Trophoblast cell (in vitro differentiated cells and primary cell): ENCODE data around the gene NHSL2.

Experiments used
- DNase-seq, 2 donors: peaks; one replicate each; pipeline ENCODE4 v3.0.0-alpha.2; 2016
- H2AFZ ChIP-seq: 2 replicates; pipeline ENCODE4 v1.6.1; 2013; ENCODE audit warnings: low read length, moderate library complexity, mild to moderate bottlenecking; ENCODE audit not compliant: insufficient read depth, poor library complexity
- H2AK5ac ChIP-seq: 2 replicates; pipeline ENCODE4 v1.6.1; 2013; ENCODE audit warnings: mild to moderate bottlenecking, low read length
- H2BK120ac ChIP-seq: 2 replicates; pipeline ENCODE4 v1.6.1; 2013; ENCODE audit warnings: low read length, mild to moderate bottlenecking, moderate library complexity; ENCODE audit not compliant: insufficient read depth, poor library complexity
- H2BK12ac ChIP-seq: 2 replicates; pipeline ENCODE4 v1.6.1; 2013; ENCODE audit warnings: mild to moderate bottlenecking, low read length, moderate library complexity
- H2BK5ac ChIP-seq: 2 replicates; pipeline ENCODE4 v1.6.1; 2013; ENCODE audit warnings: low read length, low read depth, moderate library complexity, mild to moderate bottlenecking; ENCODE audit not compliant: poor library complexity
- H3K14ac ChIP-seq: 2 replicates; pipeline ENCODE4 v1.6.1; 2013; ENCODE audit warnings: mild to moderate bottlenecking, low read length
- H3K18ac ChIP-seq: 2 replicates; pipeline ENCODE4 v1.6.1; 2013; ENCODE audit warnings: mild to moderate bottlenecking, low read length
- H3K23ac ChIP-seq: 2 replicates; pipeline ENCODE4 v1.6.1; 2013; ENCODE audit warnings: low read length
- H3K27ac ChIP-seq: 2 replicates; pipeline ENCODE4 v1.5.1; 2013; ENCODE audit warnings: low read depth, mild to moderate bottlenecking, inconsistent platforms, low read length, moderate library complexity
- H3K27me3 ChIP-seq: 2 replicates; pipeline ENCODE4 v1.6.1; 2013; ENCODE audit warnings: inconsistent platforms, mild to moderate bottlenecking, low read length, moderate library complexity; ENCODE audit not compliant: insufficient read depth
- H3K36me3 ChIP-seq, 2 experiments: 1 replicate in 1 of 2; 2 replicates in 1 of 2; pipeline ENCODE4 v1.6.1; 2013; ENCODE audit warnings: low read length in 2 of 2, mild to moderate bottlenecking in 2 of 2, moderate library complexity in 1 of 2; ENCODE audit not compliant: insufficient read depth in 2 of 2, control insufficient read depth in 1 of 2
- H3K4ac ChIP-seq: 2 replicates; pipeline ENCODE4 v1.6.1; 2013; ENCODE audit warnings: low read depth, mild to moderate bottlenecking, low read length, moderate library complexity
- H3K4me1 ChIP-seq, 2 experiments: 1 replicate in 1 of 2; 2 replicates in 1 of 2; pipeline ENCODE4 v1.6.1; 2013; ENCODE audit warnings: low read length in 2 of 2, mild to moderate bottlenecking in 2 of 2, moderate library complexity in 1 of 2; ENCODE audit not compliant: insufficient read depth in 2 of 2, control insufficient read depth in 1 of 2
- H3K4me2 ChIP-seq: 2 replicates; pipeline ENCODE4 v1.6.1; 2013; ENCODE audit warnings: inconsistent platforms, mild to moderate bottlenecking, low read length, moderate library complexity
- H3K4me3 ChIP-seq: 2 replicates; pipeline ENCODE4 v1.5.1; 2013; ENCODE audit warnings: mild to moderate bottlenecking, low read depth, low read length, inconsistent platforms
- H3K79me1 ChIP-seq: one replicate; pipeline ENCODE4 v1.6.1; 2013; ENCODE audit warnings: low read length
- H3K79me2 ChIP-seq: 2 replicates; pipeline ENCODE4 v1.6.1; 2013; ENCODE audit warnings: low read length, mild to moderate bottlenecking; ENCODE audit not compliant: control insufficient read depth, insufficient read depth, poor library complexity
- H3K9ac ChIP-seq: 2 replicates; pipeline ENCODE4 v1.6.1; 2013; ENCODE audit warnings: mild to moderate bottlenecking, low read length
- H3K9me3 ChIP-seq: 2 replicates; pipeline ENCODE4 v1.6.1; 2013; ENCODE audit warnings: low read depth, mild to moderate bottlenecking, control low read depth, inconsistent platforms, low read length; ENCODE audit not compliant: insufficient read depth
- H4K12ac ChIP-seq: 2 replicates; pipeline ENCODE4 v1.6.1; 2013; ENCODE audit warnings: low read depth, mild to moderate bottlenecking, low read length, moderate library complexity
- H4K8ac ChIP-seq: 2 replicates; pipeline ENCODE4 v1.6.1; 2013; ENCODE audit warnings: low read depth, mild to moderate bottlenecking, low read length, moderate library complexity
- H4K91ac ChIP-seq: one replicate; pipeline ENCODE4 v1.6.1; 2013; ENCODE audit warnings: low read depth, mild to moderate bottlenecking, low read length, moderate library complexity
- WGBS: extraction: QIAGEN DNeasy Blood & Tissue Kit; methylation state at CpG from one replicate; pipeline ENCODE4 v1.1.7; 2013; ENCODE audit warnings: missing lambda C conversion rate; ENCODE audit not compliant: insufficient read length, insufficient coverage; ENCODE audit errors: extremely low coverage; 5-methylcytosine and 5-hydroxymethylcytosine counted together

Gene NHSL2

DNA sequence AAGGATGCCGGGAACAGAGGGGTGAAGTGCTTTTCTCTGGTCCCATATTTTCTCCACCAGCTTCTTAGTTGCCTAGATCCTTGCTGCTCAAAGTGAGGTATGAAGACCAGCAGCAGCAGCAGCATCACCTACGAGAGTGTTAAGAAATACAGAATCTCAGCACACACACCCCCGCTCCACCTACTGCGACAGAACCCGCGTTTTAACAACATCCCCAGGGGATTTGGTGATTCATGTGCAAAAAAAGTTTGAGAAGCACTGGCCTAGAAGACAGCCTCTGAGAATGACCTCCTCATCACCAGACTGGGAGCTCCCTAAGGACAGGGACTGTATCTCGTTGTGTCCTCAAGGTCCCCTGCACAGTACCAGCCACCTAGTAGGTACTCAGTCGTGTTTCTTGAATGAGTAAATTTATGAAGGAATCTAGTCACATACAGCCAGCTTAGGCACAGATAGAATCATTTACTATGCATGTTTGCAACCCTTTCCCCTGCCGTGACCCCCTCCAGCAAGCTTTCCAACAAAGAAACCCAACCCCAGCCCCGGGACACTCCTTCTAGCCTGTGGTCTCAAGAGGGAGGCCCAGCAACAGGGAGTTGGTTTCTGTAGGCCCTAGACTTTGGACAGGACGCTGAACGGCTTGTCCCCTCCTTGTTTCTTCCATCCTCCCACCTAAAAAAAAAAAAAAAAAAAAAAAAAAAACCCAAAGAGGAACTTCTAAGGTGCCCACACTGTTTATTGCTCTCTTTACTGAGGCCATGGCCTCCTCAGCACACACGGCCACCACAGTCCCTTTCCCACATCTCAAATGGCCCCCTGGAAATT is 199.6 kb downstream of the NHSL2 start:
- DNase-seq, result no peak
- H2BK5ac ChIP-seq, result no peak overlapping the region
- no peaks in the 10 kb centered on the region for H3K36me3 ChIP-seq
- H3K4me2 ChIP-seq, result no peak overlapping the region
- H4K12ac ChIP-seq, result no peak overlapping the region
- H3K23ac ChIP-seq, result no peak overlapping the region
- H3K18ac ChIP-seq, result no peak overlapping the region
- H3K4me3 ChIP-seq, result no peak overlapping the region
- peaks cover 0 to 3% of the 10 kb centered on the region in 2 experiments for H3K4me1 ChIP-seq
- H2AFZ ChIP-seq, result no peak overlapping the region
- no peak overlapping the region for H2BK12ac ChIP-seq
- no peak overlapping the region for H3K27ac ChIP-seq
- no peak overlapping the region for H4K8ac ChIP-seq
- no peaks in the 10 kb centered on the region for H3K9me3 ChIP-seq
- no peaks in the 10 kb centered on the region for H3K27me3 ChIP-seq
- no peaks in the 10 kb centered on the region for H3K79me1 ChIP-seq
- no CpG with 5 or more reads among the region's 13 CpGs for WGBS
- no peaks in the 10 kb centered on the region for H3K79me2 ChIP-seq
- H2AK5ac ChIP-seq, result no peak overlapping the region
- H2BK120ac ChIP-seq, result no peak overlapping the region
- no peak overlapping the region for H3K4ac ChIP-seq
- no peak overlapping the region for H3K9ac ChIP-seq
- no peak overlapping the region for H4K91ac ChIP-seq
- H3K14ac ChIP-seq, result no peak overlapping the region

DNA sequence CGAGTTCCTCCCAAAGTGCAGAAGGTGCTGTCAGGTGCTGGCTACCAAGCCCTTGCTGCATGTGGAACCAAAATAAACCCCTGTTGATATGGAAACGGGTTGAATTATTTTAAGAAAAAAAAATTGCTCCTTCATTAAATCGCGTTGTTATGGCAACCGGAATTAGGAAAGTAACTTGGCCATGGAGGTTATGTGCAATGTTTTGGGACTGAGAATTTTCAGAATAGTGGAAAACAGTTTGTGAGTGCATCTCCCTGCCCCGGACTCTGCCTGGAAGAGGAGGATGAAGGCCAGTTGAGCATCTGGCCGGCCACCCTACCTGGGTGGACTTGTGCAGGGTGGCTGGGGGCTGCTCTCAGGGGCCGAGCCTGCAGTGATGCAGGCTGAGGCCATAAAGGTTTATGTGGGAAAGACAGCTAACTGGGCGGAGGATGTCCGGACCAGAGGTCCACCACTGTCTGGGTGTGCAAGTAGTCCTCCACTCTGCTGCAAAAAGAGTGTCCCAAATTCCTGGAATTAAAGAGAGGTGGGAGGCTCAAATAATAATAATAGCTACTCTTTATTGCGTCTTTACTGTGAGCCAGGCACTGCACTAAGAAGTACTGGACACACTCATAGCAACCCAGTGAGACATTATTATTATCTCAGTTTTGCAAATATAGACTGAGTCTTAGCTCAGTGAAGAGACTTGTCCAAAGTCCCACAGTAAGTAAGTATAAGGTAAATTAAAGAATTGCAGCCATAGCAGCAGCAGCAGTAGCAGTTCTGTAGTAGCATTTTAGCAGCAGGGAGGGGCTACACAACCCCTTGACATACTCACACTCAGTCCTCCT is 200.4 kb downstream of the NHSL2 start:
- Histone ChIP-seq H3K18ac (no peak overlapping the region), H3K79me1 (no peaks in the 10 kb centered on the region), H3K27ac (no peak overlapping the region), H2BK12ac (no peak overlapping the region), H4K12ac (no peak overlapping the region), H3K14ac (no peak overlapping the region), H2BK5ac (no peak overlapping the region), H3K36me3 (no peaks in the 10 kb centered on the region), H4K8ac (no peak overlapping the region), H3K23ac (no peak overlapping the region), H4K91ac (no peak overlapping the region), H3K4me1 (peaks cover 0 to 3% of the 10 kb centered on the region in 2 experiments), H3K9ac (no peak overlapping the region), H3K4me2 (no peak overlapping the region), H3K4ac (no peak overlapping the region), H3K79me2 (no peaks in the 10 kb centered on the region), H3K27me3 (no peaks in the 10 kb centered on the region), H2AFZ (no peak overlapping the region), H2AK5ac (no peak overlapping the region), H3K4me3 (no peak overlapping the region), H2BK120ac (no peak overlapping the region), H3K9me3 (no peaks in the 10 kb centered on the region)
- no CpG with 5 or more reads among the region's 11 CpGs for WGBS
- DNase-seq, result no peak

DNA sequence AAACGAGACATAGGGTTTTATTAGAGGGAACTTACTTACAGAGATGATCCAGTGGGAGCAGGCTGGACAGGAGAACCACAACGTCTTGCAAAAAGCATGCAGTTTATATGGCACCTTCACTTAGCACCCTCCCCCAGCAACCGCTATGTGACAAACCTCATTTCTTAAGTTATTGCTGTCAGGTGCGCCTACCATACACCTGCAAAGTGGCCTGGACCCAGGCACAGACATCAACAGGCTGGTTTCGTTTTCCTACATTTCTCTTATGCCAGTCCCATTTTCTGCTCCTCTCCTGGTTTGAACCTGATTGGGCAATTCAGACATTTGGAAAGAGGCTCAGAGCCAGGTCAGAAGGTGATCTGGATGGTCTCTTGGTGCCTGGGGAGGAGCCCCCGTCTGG is 202.8 kb downstream of the NHSL2 start:
- DNase-seq, result no peak
- Histone ChIP-seq H2BK120ac (no peak overlapping the region), H3K79me2 (no peaks in the 10 kb centered on the region), H2BK12ac (no peak overlapping the region), H2AFZ (no peak overlapping the region), H2BK5ac (no peak overlapping the region), H2AK5ac (no peak overlapping the region), H3K14ac (no peak overlapping the region), H4K91ac (no peak overlapping the region), H3K4me1 (no peaks in the 10 kb centered on the region), H3K4ac (no peak overlapping the region), H3K27ac (no peak overlapping the region), H3K4me2 (no peak overlapping the region), H4K8ac (no peak overlapping the region), H3K9me3 (no peaks in the 10 kb centered on the region), H3K36me3 (no peaks in the 10 kb centered on the region), H4K12ac (no peak overlapping the region), H3K9ac (no peak overlapping the region), H3K27me3 (no peaks in the 10 kb centered on the region), H3K4me3 (no peak overlapping the region), H3K79me1 (no peaks in the 10 kb centered on the region), H3K23ac (no peak overlapping the region), H3K18ac (no peak overlapping the region)
- WGBS, result no CpG with 5 or more reads among the region's 6 CpGs

DNA sequence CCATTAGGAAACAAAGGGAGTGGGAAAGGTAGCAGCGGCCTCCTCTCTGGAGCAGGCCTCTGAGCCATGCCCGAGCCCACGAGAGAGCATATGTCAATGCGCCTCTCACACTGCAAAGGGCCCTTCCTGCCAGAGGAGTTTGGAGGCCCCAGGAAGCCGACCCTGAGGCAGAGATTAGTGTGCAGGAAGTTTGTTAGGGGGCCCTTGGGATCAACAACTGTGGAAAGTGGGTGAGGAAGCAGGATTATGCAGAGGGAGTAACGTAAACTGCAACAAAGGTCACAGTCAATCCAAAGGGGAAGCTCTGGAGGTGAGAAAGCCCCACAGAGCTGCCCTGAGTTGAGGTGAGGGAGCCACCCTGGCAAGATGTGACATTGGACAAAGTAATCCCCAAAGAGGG is 203.7 kb downstream of the NHSL2 start:
- H3K27ac ChIP-seq, result no peak overlapping the region
- H2AFZ ChIP-seq, result no peak overlapping the region
- WGBS, result no CpG with 5 or more reads among the region's 6 CpGs
- no peak overlapping the region for H2BK5ac ChIP-seq
- H3K9me3 ChIP-seq, result no peaks in the 10 kb centered on the region
- no peak for DNase-seq
- H3K79me1 ChIP-seq, result no peaks in the 10 kb centered on the region
- H2BK12ac ChIP-seq, result no peak overlapping the region
- H4K91ac ChIP-seq, result no peak overlapping the region
- H3K36me3 ChIP-seq, result no peaks in the 10 kb centered on the region
- no peak overlapping the region for H3K4me3 ChIP-seq
- H3K27me3 ChIP-seq, result no peaks in the 10 kb centered on the region
- H3K79me2 ChIP-seq, result no peaks in the 10 kb centered on the region
- no peak overlapping the region for H2AK5ac ChIP-seq
- no peak overlapping the region for H3K4me2 ChIP-seq
- H3K23ac ChIP-seq, result no peak overlapping the region
- no peak overlapping the region for H3K14ac ChIP-seq
- H3K9ac ChIP-seq, result no peak overlapping the region
- no peak overlapping the region for H3K4ac ChIP-seq
- H4K12ac ChIP-seq, result no peak overlapping the region
- H4K8ac ChIP-seq, result no peak overlapping the region
- no peaks in the 10 kb centered on the region for H3K4me1 ChIP-seq
- H2BK120ac ChIP-seq, result no peak overlapping the region
- H3K18ac ChIP-seq, result no peak overlapping the region
